H1 (cell line): Measurements from ENCODE around the gene BSCL2. TPM values are rescaled to one million over a fixed set of nuclear protein-coding genes. Genes with fewer than 3 reads are reported as not detected.

Experiments used
- CTCF ChIA-PET: fragments of 300-600 bp; sonication (Branson Sonifier 250); formaldehyde crosslinking; loops from one replicate; lab custom pipeline; 2021; ENCODE audit not compliant: partially characterized antibody; lab: Charles Lee
- POLR2A ChIA-PET: fragments of 300-600 bp; sonication (Branson Sonifier 250); formaldehyde crosslinking; loops from one replicate; lab custom pipeline; 2021; ENCODE audit warnings: inconsistent platforms; ENCODE audit not compliant: partially characterized antibody; lab: Charles Lee
- DNase-seq, 2 experiments: peaks; one replicate each; pipeline versions ENCODE4 v3.0.0 to v3.0.0-alpha.2; 2010 to 2022; ENCODE audit warnings: low spot score in 2 of 2, low read depth in 1 of 2, mixed read lengths in 1 of 2
- FAIRE-seq: peaks from 2 replicates; lab custom pipeline; 2011; peaks lifted over from hg19 to GRCh38; lab: Jason Lieb, UNC
- H2AFZ ChIP-seq: 2 replicates; pipeline ENCODE4 v1.8.1; 2012; ENCODE audit warnings: low read length, inconsistent platforms
- H2AK5ac ChIP-seq: 2 replicates; pipeline ENCODE4 v1.6.1; 2013; ENCODE audit warnings: low read depth, low read length
- H2BK120ac ChIP-seq: replicated peaks from 2 replicates; pipeline ENCODE3; 2013; ENCODE audit warnings: low read depth, low read length, inconsistent platforms
- H2BK12ac ChIP-seq: 2 replicates; pipeline ENCODE4 v1.6.1; 2013; ENCODE audit warnings: low read depth, low read length
- H2BK15ac ChIP-seq: 2 replicates; pipeline ENCODE4 v1.6.1; 2013; ENCODE audit warnings: low read length
- H2BK20ac ChIP-seq: 2 replicates; pipeline ENCODE4 v1.6.1; 2013; ENCODE audit warnings: low read length
- H2BK5ac ChIP-seq: 2 replicates; pipeline ENCODE4 v1.6.1; 2013; ENCODE audit warnings: low read depth, low read length
- H3K14ac ChIP-seq: 2 replicates; pipeline ENCODE4 v1.6.1; 2013; ENCODE audit warnings: inconsistent platforms; ENCODE audit not compliant: insufficient read length
- H3K18ac ChIP-seq: 2 replicates; pipeline ENCODE4 v1.6.1; 2013; ENCODE audit warnings: low read length; ENCODE audit errors: extremely low read depth
- H3K23ac ChIP-seq: 2 replicates; pipeline ENCODE4 v1.6.1; 2013; ENCODE audit warnings: inconsistent platforms; ENCODE audit not compliant: insufficient read length
- H3K23me2 ChIP-seq: 2 replicates; pipeline ENCODE4 v1.6.1; 2013; ENCODE audit warnings: low read depth, low read length
- H3K27ac ChIP-seq: 2 replicates; pipeline ENCODE4 v1.6.1; 2011; ENCODE audit warnings: low read depth, low read length, inconsistent platforms
- H3K27me3 ChIP-seq, 4 experiments: replicated peaks in 1 of 4; 1 replicate in 1 of 4; 2 replicates in 3 of 4; pipeline versions ENCODE4 v1.6.1 to v1.8.1; 2011 to 2013; ENCODE audit warnings: low read length in 3 of 4, mild to moderate bottlenecking in 3 of 4, inconsistent platforms in 2 of 4, mixed read lengths in 2 of 4, moderate library complexity in 1 of 4; ENCODE audit not compliant: control insufficient read depth in 3 of 4, insufficient read depth in 3 of 4; ENCODE audit errors: extremely low read depth in 1 of 4
- H3K36me3 ChIP-seq, 4 experiments: 2 replicates each; pipeline versions ENCODE4 v1.6.1 to v1.8.1; 2011 to 2013; ENCODE audit warnings: mild to moderate bottlenecking in 4 of 4, low read length in 3 of 4, moderate library complexity in 2 of 4, control low read depth in 1 of 4, inconsistent platforms in 1 of 4; ENCODE audit not compliant: insufficient read depth in 4 of 4, control insufficient read depth in 2 of 4
- H3K4ac ChIP-seq: replicated peaks from 2 replicates; pipeline ENCODE3; 2013; ENCODE audit warnings: low read length, low read depth, mixed read lengths, inconsistent platforms; ENCODE audit not compliant: insufficient read length
- H3K4me1 ChIP-seq, 4 experiments: replicated peaks in 1 of 4; 1 replicate in 1 of 4; 2 replicates in 3 of 4; pipeline versions ENCODE4 v1.6.1 to v1.8.1; 2011 to 2013; ENCODE audit warnings: low read length in 3 of 4, inconsistent platforms in 2 of 4, mixed read lengths in 1 of 4; ENCODE audit not compliant: insufficient read depth in 4 of 4, control insufficient read depth in 3 of 4
- H3K4me2 ChIP-seq, 2 experiments: 2 replicates each; pipeline versions ENCODE4 v1.6.1 to v1.8.1; 2011 to 2013; ENCODE audit warnings: low read depth in 2 of 2, low read length in 2 of 2, control low read depth in 1 of 2, inconsistent platforms in 1 of 2, mild to moderate bottlenecking in 1 of 2; ENCODE audit not compliant: insufficient read depth in 1 of 2
- H3K4me3 ChIP-seq, 4 experiments: fragments of 200-600, 300-600 bp in 1 of 4; sonication (generic), shearing (Covaris generic), sonication (Bioruptor Twin) in 1 of 4; 2 replicates each; pipeline versions ENCODE4 v1.5.1 to v1.8.1; 2011 to 2016; ENCODE audit warnings: low read length in 4 of 4, low read depth in 3 of 4, control low read depth in 2 of 4, inconsistent platforms in 2 of 4, mild to moderate bottlenecking in 2 of 4, mixed read lengths in 1 of 4, moderate library complexity in 1 of 4; ENCODE audit not compliant: insufficient read depth in 2 of 4; ENCODE audit errors: extremely low read depth in 1 of 4
- H3K56ac ChIP-seq: replicated peaks from 2 replicates; pipeline ENCODE3; 2013; ENCODE audit warnings: low read depth, mild to moderate bottlenecking, mixed read lengths, low read length, inconsistent platforms; ENCODE audit not compliant: insufficient read length
- H3K79me1 ChIP-seq: 2 replicates; pipeline ENCODE4 v1.6.1; 2013; ENCODE audit warnings: low read depth, low read length, control low read depth
- H3K79me2 ChIP-seq, 2 experiments: 2 replicates each; pipeline versions ENCODE4 v1.6.1 to v1.8.1; 2012 to 2013; ENCODE audit warnings: low read length in 2 of 2, mild to moderate bottlenecking in 2 of 2, inconsistent platforms in 1 of 2; ENCODE audit not compliant: insufficient read depth in 2 of 2, control insufficient read depth in 1 of 2
- H3K9ac ChIP-seq, 4 experiments: replicated peaks in 1 of 4; 1 replicate in 1 of 4; 2 replicates in 3 of 4; pipeline versions ENCODE4 v1.6.1 to v1.8.1; 2011 to 2013; ENCODE audit warnings: low read depth in 3 of 4, low read length in 3 of 4, control low read depth in 2 of 4, mild to moderate bottlenecking in 2 of 4, moderate library complexity in 2 of 4, inconsistent platforms in 1 of 4; ENCODE audit errors: extremely low read depth in 1 of 4
- H3K9me3 ChIP-seq, 2 experiments: 2 replicates each; pipeline versions ENCODE4 v1.6.1 to v1.8.1; 2012 to 2013; ENCODE audit warnings: mild to moderate bottlenecking in 2 of 2, moderate library complexity in 2 of 2, control low read depth in 1 of 2, inconsistent platforms in 1 of 2, low read depth in 1 of 2, low read length in 1 of 2, mixed read lengths in 1 of 2; ENCODE audit not compliant: insufficient read depth in 2 of 2
- H4K20me1 ChIP-seq, 2 experiments: replicated peaks in 1 of 2; 2 replicates each; pipeline versions ENCODE3 to v1.8.1; 2011 to 2013; ENCODE audit warnings: inconsistent platforms in 2 of 2, low read length in 2 of 2, mild to moderate bottlenecking in 1 of 2; ENCODE audit not compliant: insufficient read depth in 2 of 2, control insufficient read depth in 1 of 2
- H4K5ac ChIP-seq: 2 replicates; pipeline ENCODE4 v1.6.1; 2013; ENCODE audit warnings: low read length, low read depth, mixed read lengths, inconsistent platforms; ENCODE audit not compliant: insufficient read length
- H4K8ac ChIP-seq: 2 replicates; pipeline ENCODE4 v1.8.0; 2013; ENCODE audit warnings: mild to moderate bottlenecking, moderate library complexity, low read length, inconsistent platforms; ENCODE audit not compliant: insufficient read depth; ENCODE audit errors: extremely low read depth
- H4K91ac ChIP-seq: replicated peaks from 2 replicates; pipeline ENCODE3; 2013; ENCODE audit warnings: low read length, mixed read lengths, inconsistent platforms; ENCODE audit not compliant: insufficient read length
- BRCA1 ChIP-seq: IDR thresholded peaks from 2 replicates; pipeline ENCODE4 v1.6.1; 2012; ENCODE audit warnings: low read depth, low read length, improper control_type of control experiment
- PHF8 ChIP-seq: fragments of 200-600 bp; sonication (generic); conservative IDR thresholded peaks from 2 replicates; pipeline ENCODE4 v1.7.1; 2012; ENCODE audit warnings: low read depth, mild to moderate bottlenecking, inconsistent platforms, low read length, moderate library complexity
- SIX5 ChIP-seq: IDR thresholded peaks from 2 replicates; pipeline ENCODE4 v1.6.1; 2011; ENCODE audit warnings: mild to moderate bottlenecking, low read depth, low read length
- WGBS, 2 experiments: shearing (Covaris generic) in 1 of 2; methylation state at CpG; one replicate each; pipeline versions ENCODE4 v1.1.6 to v1.1.7; 2013 to 2015; ENCODE audit warnings: low lambda C conversion rate in 2 of 2, mixed read lengths in 2 of 2, inconsistent platforms in 1 of 2, low coverage in 1 of 2, missing lambda C conversion rate in 1 of 2; ENCODE audit not compliant: insufficient replicate concordance in 2 of 2, insufficient coverage in 1 of 2, insufficient read length in 1 of 2; ENCODE audit errors: extremely low coverage in 1 of 2, missing lambda C conversion rate in 1 of 2; 5-methylcytosine and 5-hydroxymethylcytosine counted together
- polyA plus RNA-seq, 7 experiments: library from polyadenylated mRNA; depleted of rRNA in 3 of 7; stranded (reverse) in 5 of 7; unstranded in 2 of 7; fragments of >200 nt in 5 of 7; fragments of 200-250 nt in 2 of 7; gene quantifications; 1 replicate in 5 of 7; 2 replicates in 1 of 7; 4 replicates in 1 of 7; pipeline versions ENCODE4 v1.2.1 to v1.2.3, GENCODE V29; 2011 to 2013; ENCODE audit warnings: missing spikeins in 2 of 7, mixed read lengths in 2 of 7
- total RNA-seq: library from RNA; stranded (reverse); fragmentation: NEBNext Ultra II Directional; extraction: Animal tissue kit (Norgen Biotek cat#: 25700); gene quantifications from 2 replicates; pipeline ENCODE4 v1.2.1, GENCODE V29; 2021

Gene BSCL2
- total and polyA plus RNA-seq, 2 of the 8 experiments (the other 6 are each of a cell fraction or from before 2014, with no cell fraction given), result 59.5 to 264 TPM

GRCh38 chr11:62708793-62709192 is 1.6 kb upstream of the BSCL2 start:
- H3K79me2 ChIP-seq, result peaks cover 0 to 9% of the 10 kb centered on the region in 2 experiments; a peak in 1 of 4 replicates
- FAIRE-seq, result no peak
- H2BK15ac ChIP-seq, result 0 out of 2 replicates have a peak overlapping the region, but pooled peaks have one; percentile 50
- peak in 1 of 2 experiments; percentile 69 for DNase-seq
- H3K27me3 ChIP-seq, result no peaks in the 10 kb centered on the region
- peaks cover 22% of the 10 kb centered on the region for H3K23me2 ChIP-seq
- H3K23ac ChIP-seq, result no peak overlapping the region
- peak overlapping the region; percentile 99 for H3K4me2 ChIP-seq
- peak overlapping the region; percentile 45 for H4K91ac ChIP-seq
- 7% methylated on average over 7 of the region's 7 CpGs; no CpG with 5 or more reads in 1 of the 2 experiments for WGBS, 2 experiments
- peak overlapping the region; percentile 82 for H2BK5ac ChIP-seq
- H3K18ac ChIP-seq, result peak overlapping the region; percentile 79; the same call in 1 of the 2 replicates
- H3K56ac ChIP-seq, result no peak overlapping the region
- H4K5ac ChIP-seq, result peak overlapping the region; percentile 14
- no peak overlapping the region for H2BK20ac ChIP-seq
- peak overlapping the region; percentile 68 to 89 (median 84) for H3K4me3 ChIP-seq
- peak overlapping the region; percentile 78; the same call in 1 of the 2 replicates for H3K27ac ChIP-seq
- H4K20me1 ChIP-seq, result no peaks in the 10 kb centered on the region
- peaks cover 12 to 33% (median 17%) of the 10 kb centered on the region in 4 experiments for H3K36me3 ChIP-seq
- CTCF ChIA-PET, result interaction anchor here (0.6 to 3.8 kb wide), 10 partner anchors 12 to 365 kb away, joined by 3 to 21 read pairs (median 4); partner anchors contain the start of genes LBHD1, UBXN1, UQCC3 and ZBTB3
- no peaks in the 10 kb centered on the region; the same call in 1 of the 2 replicates for H3K79me1 ChIP-seq
- H4K8ac ChIP-seq, result peak overlapping the region; percentile 100; the same call in 1 of the 2 replicates
- H3K9ac ChIP-seq, result peak overlapping the region; percentile 61 to 81 (median 70); a peak in 6 of 7 replicates
- peaks cover 7 to 34% (median 20%) of the 10 kb centered on the region in 4 experiments for H3K4me1 ChIP-seq
- no peak overlapping the region for H3K4ac ChIP-seq
- H3K9me3 ChIP-seq, result no peaks in the 10 kb centered on the region
- H3K14ac ChIP-seq, result no peak overlapping the region
- no peak overlapping the region for H2BK120ac ChIP-seq
- POLR2A ChIA-PET, result interaction anchor here (0.6 to 61.4 kb wide), 33 partner anchors 9 to 172 kb away, joined by 3 to 2041 read pairs (median 8); partner anchors contain the start of genes B3GAT3, C11orf98, CSKMT and EEF1G
- H2AK5ac ChIP-seq, result peak overlapping the region; percentile 25; the same call in 1 of the 2 replicates
- H2AFZ ChIP-seq, result peak overlapping the region; percentile 33; the same call in 1 of the 2 replicates
- peak overlapping the region; percentile 85; the same call in 1 of the 2 replicates for H2BK12ac ChIP-seq
- no peak for TF ChIP-seq SIX5
- TF ChIP-seq PHF8, result 0 out of 2 replicates have a peak, but pooled peaks have one; percentile 23
- TF ChIP-seq BRCA1, result no peak
